ENCODE data around the gene MTERF1. TPM values are rescaled to one million over a fixed set of nuclear protein-coding genes. Genes with fewer than 3 reads are reported as not detected.

Gene MTERF1
- total RNA-seq, 1 experiment from 2014 or later: 19.8 TPM

- Mint-ChIP-seq H3K27me3 (ENCODE audit: low read depth) (no peaks in the 10 kb centered on the region; the same call in 1 of the 2 replicates), H3K4me1 (peaks cover 6 to 10% of the 10 kb centered on the region in 2 experiments; a peak in 3 of 4 replicates), H3K36me3 (ENCODE audit: insufficient read depth in 1 of 3, low read depth in 3 of 3) (peaks cover 0 to 3% (median 0%) of the 10 kb centered on the region in 3 experiments; a peak in 2 of 7 replicates), H3K4me3 (no peak overlapping the region), H3K27ac (no peak overlapping the region), H3K9me3 (peaks cover 14% of the 10 kb centered on the region in 2 experiments; a peak in 4 of 5 replicates)
- Histone ChIP-seq H4K20me1 (ENCODE audit: control insufficient read depth, insufficient read depth, insufficient read length) (no peaks in the 10 kb centered on the region), H4K8ac (replicated peaks; ENCODE audit: insufficient read length, low read depth, low read length) (no peak overlapping the region), H3K27me3 (ENCODE audit: insufficient read depth, low read length) (no peaks in the 10 kb centered on the region), H4K5ac (ENCODE audit: insufficient read length, low read depth, low read length) (no peak overlapping the region), H3K14ac (ENCODE audit: insufficient read depth, low read length) (no peak overlapping the region), H3K9me3 (ENCODE audit: control insufficient read depth, low read depth, low read length) (no peaks in the 10 kb centered on the region), H3K23ac (ENCODE audit: insufficient read length, low read depth, low read length) (no peak overlapping the region), H3K4ac (ENCODE audit: low read depth, low read length) (no peak overlapping the region), H3K56ac (ENCODE audit: insufficient read length, low read depth, low read length) (no peak overlapping the region), H3K4me1 (ENCODE audit: insufficient read depth, low read length) (no peaks in the 10 kb centered on the region), H2BK15ac (ENCODE audit: low read depth, low read length) (no peak overlapping the region), H3T11ph (ENCODE audit: low read length) (no peak overlapping the region), H4K91ac (ENCODE audit: insufficient read length, low read depth, low read length) (no peak overlapping the region), H2BK5ac (ENCODE audit: insufficient read length, low read length) (no peak overlapping the region), H2AK5ac (ENCODE audit: insufficient read length, low read length) (no peak overlapping the region), H3K9ac (ENCODE audit: extremely low read depth, insufficient read length, low read length) (no peak overlapping the region), H3K18ac (ENCODE audit: insufficient read length, low read depth, low read length) (no peak overlapping the region), H2BK20ac (ENCODE audit: low read depth, low read length, poor library complexity, severe bottlenecking) (no peak overlapping the region), H2BK120ac (ENCODE audit: low read depth, low read length, poor library complexity, severe bottlenecking) (no peak overlapping the region), H3K4me2 (ENCODE audit: insufficient read depth, insufficient read length, low read length) (no peak overlapping the region), H3K79me2 (ENCODE audit: insufficient read depth, low read length) (no peaks in the 10 kb centered on the region), H3K23me2 (ENCODE audit: insufficient read length, low read depth, low read length, poor library complexity, severe bottlenecking) (no peaks in the 10 kb centered on the region), H2BK12ac (ENCODE audit: insufficient read length, low read depth, low read length) (no peak overlapping the region), H2AFZ (ENCODE audit: low read length) (no peak overlapping the region), H3K27ac (ENCODE audit: insufficient read length, low read depth, low read length) (no peak overlapping the region), H3K79me1 (ENCODE audit: insufficient read depth, low read depth, low read length, poor library complexity, severe bottlenecking) (no peaks in the 10 kb centered on the region)
- no peak for DNase-seq
- no peak for TF ChIP-seq CTCF (conservative IDR thresholded peaks at IDR 0.05)
- no CpG with 5 or more reads among the region's 2 CpGs for WGBS (ENCODE audit: extremely low coverage, insufficient read length, low lambda C conversion rate)
Observed at GRCh38 chr7:91843831-91844230, 36.7 kb downstream of the MTERF1 start.

All from H9 (cell line).